ENCODE data around the gene APOL1. TPM values are rescaled to one million over a fixed set of nuclear protein-coding genes. Genes with fewer than 3 reads are reported as not detected.
A peak's percentile ranks its signal among the peaks of the same experiment; 100 is the strongest.

The APOL1 gene
- total RNA-seq, 3 donors from 2014 or later = 26.0 to 85.7 (median 68.5) TPM

GRCh38 chr22:36306227-36306626, 53.3 kb downstream of the APOL1 start:
- peaks cover 43% of the 10 kb centered on the region for H3K36me3 ChIP-seq (ENCODE audit: low read depth)
- H3K9me3 ChIP-seq = no peaks in the 10 kb centered on the region
- H3K4me3 ChIP-seq = no peak overlapping the region
- intact Hi-C loops (cut with DNase I, micrococcal nuclease) = loop anchor here in 1 of 2 donors (10.0 kb wide), 1 partner anchor 169 kb away; no protein-coding TSS in a partner anchor
- peak in 1 of 3 donors; percentile 49 for DNase-seq
- H3K4me1 ChIP-seq (ENCODE audit: low read depth) = no peaks in the 10 kb centered on the region
- TF ChIP-seq CTCF (IDR thresholded peaks at IDR 0.05) = no peak
- ATAC-seq = no peak

- Histone ChIP-seq H3K4me3 (no peak overlapping the region), H3K9me3 (no peaks in the 10 kb centered on the region), H3K4me1 (ENCODE audit: low read depth) (no peaks in the 10 kb centered on the region), H3K36me3 (ENCODE audit: low read depth) (peaks cover 46% of the 10 kb centered on the region)
- intact Hi-C loops (cut with DNase I, micrococcal nuclease) = loop anchor here in 1 of 2 donors (10.0 kb wide), 1 partner anchor 166 kb away; no protein-coding TSS in a partner anchor
- ATAC-seq = no peak
- TF ChIP-seq CTCF (IDR thresholded peaks at IDR 0.05) = no peak
- no peak for DNase-seq
Observed at GRCh38 chr22:36308880-36309279, 55.9 kb downstream of the APOL1 start.

- no peak overlapping the region for H3K4me3 ChIP-seq
- TF ChIP-seq CTCF (IDR thresholded peaks at IDR 0.05) = no peak
- peaks cover 34% of the 10 kb centered on the region for H3K36me3 ChIP-seq (ENCODE audit: low read depth)
- no peaks in the 10 kb centered on the region for H3K9me3 ChIP-seq
- no peaks in the 10 kb centered on the region for H3K4me1 ChIP-seq (ENCODE audit: low read depth)
- DNase-seq (no peak), ATAC-seq (peak; percentile 15)
- intact Hi-C loops (cut with DNase I, micrococcal nuclease) = no loop called here
Observed at GRCh38 chr22:36311386-36312085, 58.6 kb downstream of the APOL1 start.

GRCh38 chr22:36315325-36315724, 62.4 kb downstream of the APOL1 start:
- DNase-seq (no peak), ATAC-seq (no peak)
- no peak for TF ChIP-seq CTCF (IDR thresholded peaks at IDR 0.05)
- Histone ChIP-seq H3K9me3 (no peaks in the 10 kb centered on the region), H3K36me3 (ENCODE audit: low read depth) (peaks cover 37% of the 10 kb centered on the region), H3K4me3 (no peak overlapping the region), H3K4me1 (ENCODE audit: low read depth) (no peaks in the 10 kb centered on the region)
- intact Hi-C loops (cut with DNase I, micrococcal nuclease) = no loop called here

- TF ChIP-seq CTCF (IDR thresholded peaks at IDR 0.05) = no peak
- intact Hi-C loops (cut with DNase I, micrococcal nuclease) = no loop called here
- ATAC-seq (no peak), DNase-seq (no peak)
- H3K36me3 ChIP-seq (ENCODE audit: low read depth) = peaks cover 26% of the 10 kb centered on the region
- H3K4me1 ChIP-seq (ENCODE audit: low read depth) = no peaks in the 10 kb centered on the region
- H3K4me3 ChIP-seq = no peak overlapping the region
- H3K9me3 ChIP-seq = no peaks in the 10 kb centered on the region
Observed at GRCh38 chr22:36316419-36316818, 63.5 kb downstream of the APOL1 start.

Small RNAs within 50 kb of the gene (microRNA-seq; reads per million reads assigned to microRNA genes)
- not detected for gene MIR6819

Other genes with a start within 250 kb of the APOL1 start
- 100 to 1,000 TPM in 1 of 3 donors, 10 to 100 TPM in 2; 46.0 to 141 (median 46.2) TPM for gene RBFOX2, start 224.3 kb upstream of the APOL1 start, total RNA-seq
- gene APOL3, start 92.4 kb upstream of the APOL1 start, total RNA-seq = 10 to 100 TPM; 11.4 to 29.3 (median 20.5) TPM
- 1 to 10 TPM; 1.7 to 4.3 (median 2.7) TPM for gene APOL4, start 51.3 kb upstream of the APOL1 start, total RNA-seq
- 10 to 100 TPM; 46.3 to 64.8 (median 56.3) TPM for gene APOL2, start 13.6 kb upstream of the APOL1 start, total RNA-seq
- 100 to 1,000 TPM; 501 to 831 (median 599) TPM for gene MYH9, start 134.8 kb downstream of the APOL1 start, total RNA-seq
- 100 to 1,000 TPM in 1 of 3 donors, 10 to 100 TPM in 2; 73.2 to 101 (median 95.8) TPM for gene TXN2, start 228.5 kb downstream of the APOL1 start, total RNA-seq

All from mucosa of descending colon (tissue), 3 donors.